GM23248 (cell line): Measurements from ENCODE around the gene ZSWIM3.

Source experiments
- EZH2 ChIP-seq: fragments of 200-600 bp; sonication (generic); IDR thresholded peaks from 2 replicates; pipeline ENCODE4 v1.6.1; 2018; ENCODE audit warnings: antibody characterized with exemption, mild to moderate bottlenecking; ENCODE audit not compliant: insufficient read depth, poor library complexity, severe bottlenecking
- EZH2phosphoT487 ChIP-seq: fragments of 200-600 bp; sonication (generic); IDR thresholded peaks from 2 replicates; pipeline ENCODE4 v1.6.1; 2018; ENCODE audit warnings: antibody characterized with exemption, moderate library complexity, mild to moderate bottlenecking, low read depth; ENCODE audit not compliant: insufficient read depth

DNA sequence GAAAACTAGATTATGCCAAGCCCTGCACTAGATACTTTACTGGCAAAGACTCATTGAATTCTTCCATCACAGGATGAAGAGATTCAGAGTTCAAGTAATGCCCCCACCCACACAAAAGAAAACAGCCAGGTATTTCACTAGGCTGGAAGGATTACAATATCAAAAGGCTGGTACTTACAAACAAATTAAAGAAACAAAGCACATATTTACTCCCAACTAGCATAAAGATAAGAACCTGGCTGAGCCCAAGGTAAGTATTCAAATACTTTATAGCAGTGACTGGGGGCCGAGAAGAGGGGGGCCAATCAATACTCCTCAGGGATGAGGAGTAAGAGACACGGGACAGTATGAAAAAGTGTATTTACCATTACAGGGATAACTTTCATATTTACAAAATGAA lies 3.9 kb upstream of the ZSWIM3 start:
- TF ChIP-seq EZH2phosphoT487, result no peak
- no peak for TF ChIP-seq EZH2
